GM20000 (cell line): ENCODE measurements around the gene ZNF33B.
"Not testable (repeated sequence)": the region's sequence is repeated elsewhere in the genome, so short reads cannot be mapped to it uniquely, and the experiment has no call there.

Experiments used
- DNase-seq: peaks from one replicate; pipeline ENCODE4 v3.0.0; 2012; ENCODE audit warnings: low spot score
- TF ChIP-seq, protein P1 (sequence below): IDR thresholded peaks from 2 replicates; pipeline ENCODE4 v1.5.1; 2012; ENCODE audit warnings: mild to moderate bottlenecking, control low read depth; ENCODE audit errors: extremely low read depth, missing control alignments

The ZNF33B gene

DNA sequence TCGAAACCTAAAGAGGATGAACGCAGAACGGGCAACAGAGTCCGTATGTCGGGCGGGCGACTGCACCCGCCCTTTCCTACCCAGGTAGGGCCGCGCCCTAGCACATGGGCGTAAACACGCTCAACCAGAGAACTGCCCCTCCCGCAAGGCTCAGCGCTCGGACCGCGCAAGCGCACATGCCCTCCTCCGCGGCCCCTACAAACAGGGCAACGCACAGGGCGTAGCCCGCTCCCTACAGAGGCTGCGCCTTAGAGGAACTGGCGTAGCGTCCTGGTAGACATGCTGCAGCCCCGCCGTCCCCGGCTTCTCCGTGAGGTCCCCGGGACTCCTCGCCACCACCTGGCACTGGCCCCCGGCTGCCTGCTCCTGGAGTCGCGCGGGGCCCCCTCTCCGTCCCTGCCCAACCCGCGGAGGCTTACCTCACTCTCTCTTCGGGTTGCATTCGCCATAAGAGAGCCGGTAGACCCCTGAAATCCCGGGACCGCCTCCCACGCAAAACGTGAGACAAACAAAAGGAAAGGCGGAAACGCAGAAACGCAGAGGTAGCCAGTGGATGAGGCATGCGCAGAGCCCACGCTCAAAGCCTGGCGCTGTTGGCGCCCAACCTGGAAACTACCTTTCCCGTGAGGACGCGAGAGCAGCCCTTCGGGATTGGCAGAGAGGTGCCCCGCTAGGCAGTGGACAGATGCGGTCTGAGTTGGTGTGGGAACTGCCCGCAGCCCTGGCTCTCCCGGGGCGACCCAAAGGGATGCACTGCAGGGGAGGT is at the start of gene ZNF33B:
Gene ZNF33B (minus strand): TSS at position 516 of the 766 bp plus-strand sequence. CDS start 1,642 bp downstream, outside the sequence.
- DNase-seq, result peak; percentile 86
- TF ChIP-seq, protein P1, sequence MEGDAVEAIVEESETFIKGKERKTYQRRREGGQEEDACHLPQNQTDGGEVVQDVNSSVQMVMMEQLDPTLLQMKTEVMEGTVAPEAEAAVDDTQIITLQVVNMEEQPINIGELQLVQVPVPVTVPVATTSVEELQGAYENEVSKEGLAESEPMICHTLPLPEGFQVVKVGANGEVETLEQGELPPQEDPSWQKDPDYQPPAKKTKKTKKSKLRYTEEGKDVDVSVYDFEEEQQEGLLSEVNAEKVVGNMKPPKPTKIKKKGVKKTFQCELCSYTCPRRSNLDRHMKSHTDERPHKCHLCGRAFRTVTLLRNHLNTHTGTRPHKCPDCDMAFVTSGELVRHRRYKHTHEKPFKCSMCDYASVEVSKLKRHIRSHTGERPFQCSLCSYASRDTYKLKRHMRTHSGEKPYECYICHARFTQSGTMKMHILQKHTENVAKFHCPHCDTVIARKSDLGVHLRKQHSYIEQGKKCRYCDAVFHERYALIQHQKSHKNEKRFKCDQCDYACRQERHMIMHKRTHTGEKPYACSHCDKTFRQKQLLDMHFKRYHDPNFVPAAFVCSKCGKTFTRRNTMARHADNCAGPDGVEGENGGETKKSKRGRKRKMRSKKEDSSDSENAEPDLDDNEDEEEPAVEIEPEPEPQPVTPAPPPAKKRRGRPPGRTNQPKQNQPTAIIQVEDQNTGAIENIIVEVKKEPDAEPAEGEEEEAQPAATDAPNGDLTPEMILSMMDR, result no peak

GRCh38 chr10:42684517-42684916 is 46.1 kb upstream of the ZNF33B start:
- TF ChIP-seq, protein P1, result no peak
- no peak for DNase-seq

DNA sequence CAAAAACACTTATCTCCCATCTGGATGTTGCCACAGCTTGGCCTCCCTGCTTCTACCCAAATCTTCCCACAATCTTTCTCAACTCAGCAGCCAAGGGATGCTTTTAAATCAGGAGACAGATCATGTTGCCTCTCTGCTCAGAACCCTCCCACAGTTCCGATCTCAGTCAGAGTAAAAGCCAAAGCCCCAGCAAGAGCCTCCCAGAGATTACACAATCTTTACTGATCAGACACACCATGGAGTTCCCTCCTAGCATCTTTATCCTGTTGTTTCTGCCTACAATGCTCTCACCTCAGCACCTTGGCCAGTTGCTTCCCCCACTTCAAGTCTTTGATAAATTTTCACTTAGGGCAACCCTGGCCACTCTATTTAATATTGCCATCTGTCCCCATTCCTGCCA is 41.9 kb upstream of the ZNF33B start:
- no peak for DNase-seq
- TF ChIP-seq, protein P1, result no peak

DNA sequence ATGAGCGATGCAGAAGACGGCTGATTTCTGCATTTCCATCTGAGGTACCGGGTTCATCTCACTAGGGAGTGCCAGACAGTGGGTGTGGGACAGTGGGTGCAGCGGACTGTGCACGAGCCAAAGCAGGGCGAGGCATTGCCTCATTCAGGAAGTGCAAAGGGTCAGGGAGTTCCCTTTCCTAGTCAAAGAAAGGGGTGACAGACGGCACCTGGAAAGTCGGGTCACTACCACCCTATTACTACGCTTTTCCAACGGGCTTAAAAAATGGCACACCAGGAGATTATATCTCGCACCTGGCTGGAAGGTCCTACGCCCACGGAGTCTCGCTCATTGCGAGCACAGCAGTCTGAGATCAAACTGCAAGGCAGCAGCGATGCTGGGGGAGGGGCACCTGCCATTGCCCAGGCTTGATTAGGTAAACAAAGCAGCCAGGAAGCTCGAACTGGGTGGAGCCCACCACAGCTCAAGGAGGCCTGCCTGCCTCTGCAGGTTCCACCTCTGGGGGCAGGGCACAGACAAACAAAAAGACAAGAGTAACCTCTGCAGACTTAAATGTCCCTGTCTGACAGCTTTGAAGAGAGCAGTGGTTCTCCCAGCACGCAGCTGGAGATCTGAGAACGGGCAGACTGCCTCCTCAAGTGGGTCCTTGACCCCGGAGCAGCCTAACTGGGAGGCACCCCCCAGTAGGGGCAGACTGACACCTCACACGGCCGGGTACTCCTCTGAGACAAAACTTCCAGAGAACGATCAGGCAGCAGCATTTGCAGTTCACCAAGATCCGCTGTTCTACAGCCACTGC is 27.0 kb upstream of the ZNF33B start:
- not testable (repeated sequence) for DNase-seq

- DNase-seq, result no peak
- TF ChIP-seq, protein P1, result no peak
Observed at GRCh38 chr10:42654419-42654818, 16.0 kb upstream of the ZNF33B start.

DNA sequence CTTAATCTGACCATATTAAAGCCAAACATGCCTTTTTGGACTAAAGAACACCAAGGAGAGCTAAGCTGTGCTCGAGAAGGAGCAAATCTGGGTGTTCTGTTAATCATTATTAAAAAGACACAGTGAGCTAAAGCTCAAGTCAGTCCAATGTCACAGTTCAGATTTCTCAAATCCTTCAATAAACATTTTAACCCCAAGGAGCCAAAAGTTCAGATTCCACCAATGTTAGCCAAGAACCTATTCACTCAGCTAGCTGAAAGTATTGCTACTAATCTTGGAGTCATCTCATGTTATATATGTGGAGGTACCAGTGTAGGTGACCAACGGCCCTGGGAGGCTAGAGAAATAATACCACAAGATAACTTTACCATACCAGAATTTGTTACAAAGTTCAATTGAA is 14.5 kb upstream of the ZNF33B start:
- DNase-seq, result no peak
- TF ChIP-seq, protein P1, result no peak

- DNase-seq, result no peak
- TF ChIP-seq, protein P1, result no peak
Observed at GRCh38 chr10:42650374-42650773, 12.0 kb upstream of the ZNF33B start.
